Activated CD4-positive, alpha-beta T cell treated with anti-CD3 and anti-CD28 coated beads, Interleukin-2, amount 50 U/mL, for 16 hours (primary cell): Measurements from ENCODE around the gene GABARAPL1.

Experiments used
- DNase-seq: peaks from one replicate; pipeline ENCODE4 v3.0.0-alpha.2; 2020

The GABARAPL1 gene

DNA sequence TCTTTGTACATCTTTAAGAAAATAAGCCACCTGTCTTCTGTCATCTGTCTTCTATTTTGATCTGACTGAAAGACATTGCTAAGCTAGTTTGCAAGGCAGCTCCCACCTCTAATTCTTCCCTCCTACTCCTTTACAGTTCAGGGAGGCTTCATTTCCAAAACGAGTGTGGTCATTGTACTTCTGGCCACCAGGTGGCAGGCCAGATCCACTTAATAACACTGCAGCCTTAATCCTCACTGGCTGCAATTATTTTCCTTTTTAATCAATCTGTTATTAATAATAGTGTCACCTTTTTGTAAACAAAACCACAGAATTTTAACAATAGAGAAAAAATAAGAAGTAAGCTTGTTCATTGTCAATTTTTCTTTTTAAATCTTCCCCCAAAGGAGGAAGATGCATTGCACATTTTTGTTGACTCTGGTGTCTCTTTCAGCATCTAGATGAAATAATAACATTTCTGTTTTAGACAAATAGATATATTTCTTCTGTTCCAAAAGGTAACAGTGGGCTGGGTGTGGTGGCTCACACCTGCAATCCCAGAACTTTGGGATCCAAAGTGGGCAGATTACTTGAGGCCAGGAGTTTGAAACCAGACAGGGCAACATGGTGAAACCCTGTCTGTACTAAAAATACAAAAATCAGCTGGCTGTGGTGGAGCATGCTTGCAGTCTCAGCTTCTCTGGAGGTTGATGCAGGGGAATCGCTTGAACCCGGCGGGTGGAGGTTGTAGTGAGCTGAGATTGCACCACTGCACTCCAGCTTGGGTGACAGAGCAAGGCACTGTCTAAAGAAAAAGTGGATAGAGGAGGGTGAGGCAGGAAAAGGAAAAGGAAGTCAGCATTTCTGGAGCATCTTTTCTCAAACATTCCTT lies 23.3 kb downstream of the GABARAPL1 start:
- DNase-seq: peak; percentile 34

DNA sequence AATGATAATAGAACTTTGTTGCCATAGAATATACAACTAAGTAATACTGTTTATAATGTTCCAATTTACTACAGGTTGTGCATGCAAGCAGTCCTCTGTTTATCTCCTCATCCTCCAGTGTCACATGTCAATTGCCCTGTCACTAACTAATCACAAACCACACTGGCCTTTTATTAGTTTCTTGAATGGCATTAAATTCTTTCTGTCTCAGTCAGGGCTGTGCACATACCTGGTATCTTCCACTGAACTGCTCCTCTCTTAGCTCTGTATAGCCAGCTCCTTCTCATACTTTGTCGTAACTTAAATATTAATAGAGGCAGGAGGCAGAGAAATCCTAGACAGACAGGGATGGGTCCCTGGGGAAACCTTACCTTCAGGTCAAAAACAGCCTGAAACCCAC lies 24.0 kb downstream of the GABARAPL1 start:
- no peak for DNase-seq

DNA sequence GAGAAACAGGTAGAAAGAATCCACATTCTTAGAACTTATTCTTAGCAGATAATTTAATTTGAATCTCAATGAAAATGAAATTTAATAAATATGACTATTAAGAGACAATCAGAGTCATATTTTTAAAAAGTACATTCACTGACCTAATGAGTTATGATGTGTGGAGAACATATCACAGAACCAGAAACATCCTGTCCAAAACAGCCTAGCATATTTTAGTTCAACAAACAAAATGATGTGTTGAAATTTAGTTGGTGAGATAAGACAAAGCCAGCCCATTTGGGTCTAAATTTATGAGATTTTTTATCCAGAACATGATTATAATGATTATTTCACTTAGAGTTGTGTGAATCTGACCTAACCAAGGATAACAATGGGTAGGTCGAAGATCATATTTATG lies 25.8 kb downstream of the GABARAPL1 start:
- DNase-seq: no peak

DNA sequence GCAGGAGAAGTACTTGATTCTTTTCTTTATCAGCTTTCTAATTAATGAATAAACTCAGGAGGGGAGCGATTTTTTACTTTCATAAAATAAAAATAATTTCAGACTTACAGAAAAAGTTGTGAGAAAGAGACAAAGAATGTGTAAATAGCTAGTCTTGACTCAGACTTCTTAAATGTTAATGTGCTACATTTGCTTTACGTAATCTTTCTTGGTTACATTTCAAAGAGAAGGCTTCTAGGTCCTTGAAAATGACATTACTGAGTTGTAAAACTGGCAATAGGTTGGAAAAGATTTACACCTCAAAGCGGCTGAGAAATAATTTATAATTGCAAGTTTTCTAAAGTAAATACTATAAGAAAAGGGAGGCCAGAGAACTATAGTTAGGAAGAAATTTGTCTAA lies 28.6 kb downstream of the GABARAPL1 start:
- DNase-seq: no peak

DNA sequence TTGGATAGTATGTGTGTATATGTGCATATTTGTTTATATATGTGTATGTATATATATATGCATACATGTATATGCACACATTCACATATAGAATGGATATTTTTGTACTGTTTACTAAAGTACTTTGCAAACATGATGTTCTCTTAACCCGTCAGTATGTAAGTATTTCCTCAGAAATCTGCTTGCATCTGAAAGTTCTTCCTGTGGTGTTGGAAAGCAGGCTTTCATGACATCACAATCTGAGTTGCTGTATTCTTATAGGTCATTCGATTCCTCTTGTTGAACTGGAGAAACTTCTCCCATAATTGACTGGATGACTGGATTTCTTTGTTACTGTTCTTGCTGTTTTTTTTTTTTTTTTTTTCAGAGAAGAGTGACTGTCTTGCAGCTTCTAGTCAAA lies 29.1 kb downstream of the GABARAPL1 start:
- no peak for DNase-seq

DNA sequence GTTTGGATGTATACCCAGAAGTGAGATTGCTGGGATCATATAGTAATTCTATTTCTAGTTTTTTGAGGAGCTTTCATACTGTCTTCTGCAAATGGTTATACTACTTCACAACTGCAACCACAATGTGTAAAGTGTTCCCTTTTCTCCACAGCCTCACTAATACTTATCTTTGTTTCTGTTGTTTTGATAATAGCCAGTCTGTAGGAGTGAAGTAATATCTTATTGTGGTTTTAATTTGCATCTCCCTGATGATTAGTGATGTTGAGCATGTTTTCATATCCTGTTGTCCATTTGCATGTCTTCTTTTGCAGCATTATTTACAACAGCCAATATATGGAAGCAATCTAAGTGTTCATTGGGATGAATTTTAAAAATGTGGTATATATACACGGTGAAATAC lies 29.9 kb downstream of the GABARAPL1 start:
- no peak for DNase-seq

DNA sequence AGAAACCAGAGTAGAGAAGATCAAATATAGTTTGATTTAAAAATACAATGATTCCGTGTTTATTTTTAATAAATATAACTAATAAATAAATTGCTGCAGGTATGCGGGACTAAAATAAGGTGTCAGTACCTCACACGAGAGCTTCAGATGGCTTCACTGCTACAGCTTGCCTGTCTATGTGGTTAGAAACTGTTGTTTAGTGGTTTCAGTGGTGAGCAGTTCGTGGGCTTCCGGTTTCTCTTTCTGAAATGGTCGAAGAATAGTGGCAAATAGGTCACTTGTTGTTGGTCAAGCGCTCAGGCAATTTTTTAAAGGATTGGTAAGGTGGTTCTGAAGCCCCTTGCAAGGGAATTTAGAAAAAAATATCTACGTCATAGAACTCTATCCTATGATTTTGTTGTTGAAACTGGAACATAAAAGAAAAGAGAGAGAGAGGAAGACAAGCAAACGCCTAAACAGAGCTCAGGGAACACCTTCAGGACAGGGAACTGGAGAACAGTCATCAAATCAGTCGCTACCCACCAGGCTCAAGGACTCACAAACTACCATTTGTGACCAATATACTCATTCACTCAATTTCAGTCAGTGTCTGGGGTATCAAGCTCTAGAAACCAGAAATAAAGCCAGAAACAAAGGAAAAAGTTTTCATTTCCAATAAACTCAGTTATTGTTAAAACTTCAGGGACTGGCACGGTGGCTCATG lies 31.3 kb downstream of the GABARAPL1 start:
- peak; percentile 43 for DNase-seq

DNA sequence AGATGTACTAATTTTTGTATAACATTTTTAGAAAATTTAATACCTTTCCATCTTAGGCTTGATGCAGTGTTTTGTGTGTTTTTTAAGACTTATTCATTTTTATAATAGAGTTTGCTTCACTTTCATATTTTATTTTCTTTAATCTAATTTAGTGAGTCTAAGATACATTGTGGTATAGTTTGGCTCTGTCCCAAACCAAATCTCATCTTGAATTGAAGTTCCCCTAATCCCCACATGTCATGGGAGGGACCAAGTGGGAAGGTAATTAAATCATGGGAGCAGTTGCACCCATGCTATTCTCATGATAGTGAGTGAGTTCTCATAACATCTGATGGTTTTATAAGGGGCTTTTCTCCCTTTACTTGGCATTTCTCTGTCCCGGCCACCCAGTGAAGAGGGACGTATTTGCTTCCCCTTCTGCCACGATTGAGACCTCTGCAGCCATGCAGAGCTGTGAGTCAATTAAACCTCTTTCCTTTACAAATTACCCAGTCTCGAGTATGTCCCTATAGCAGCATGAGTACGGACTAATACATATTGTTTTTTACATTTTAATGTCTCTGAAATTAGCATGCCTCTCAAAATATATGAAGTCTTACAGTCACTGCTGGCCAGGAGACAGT lies 34.9 kb downstream of the GABARAPL1 start:
- DNase-seq: no peak

DNA sequence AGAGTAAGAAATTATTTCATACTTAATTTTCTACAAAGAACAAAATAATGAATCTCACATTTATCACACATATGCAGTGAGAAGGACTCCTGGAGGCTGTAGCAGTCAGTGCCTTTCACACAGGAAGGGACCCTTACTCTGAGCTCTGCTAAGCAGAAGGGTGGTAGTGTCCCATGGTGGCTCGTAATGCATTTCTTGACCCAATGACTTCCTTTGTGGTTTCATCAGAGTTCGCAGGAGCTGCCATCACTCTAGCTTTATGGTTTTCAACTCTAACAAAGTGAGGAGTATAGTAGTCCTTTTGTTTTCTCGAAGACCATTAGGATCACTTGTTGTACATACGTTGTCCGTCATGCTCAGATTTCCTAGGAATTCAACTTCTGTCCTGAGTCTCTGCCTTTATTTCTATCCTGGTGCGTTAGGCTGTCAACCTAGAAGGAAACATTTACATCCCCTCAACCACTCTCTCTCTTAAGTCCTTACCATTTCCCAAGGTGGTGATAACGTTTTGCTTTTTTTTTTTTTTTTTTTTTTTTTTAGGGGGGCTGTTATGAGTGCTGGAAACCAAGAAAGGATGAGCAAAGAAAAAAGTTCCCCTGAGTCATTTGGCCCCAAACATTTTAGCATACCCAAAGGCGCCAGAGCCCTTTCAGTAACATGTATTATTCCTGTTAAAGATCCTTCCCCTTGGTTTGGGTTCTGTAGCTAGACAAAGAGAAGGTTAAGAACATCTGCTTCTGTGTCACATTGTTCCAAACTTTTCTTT lies 37.2 kb downstream of the GABARAPL1 start:
- peak; percentile 24 for DNase-seq

DNA sequence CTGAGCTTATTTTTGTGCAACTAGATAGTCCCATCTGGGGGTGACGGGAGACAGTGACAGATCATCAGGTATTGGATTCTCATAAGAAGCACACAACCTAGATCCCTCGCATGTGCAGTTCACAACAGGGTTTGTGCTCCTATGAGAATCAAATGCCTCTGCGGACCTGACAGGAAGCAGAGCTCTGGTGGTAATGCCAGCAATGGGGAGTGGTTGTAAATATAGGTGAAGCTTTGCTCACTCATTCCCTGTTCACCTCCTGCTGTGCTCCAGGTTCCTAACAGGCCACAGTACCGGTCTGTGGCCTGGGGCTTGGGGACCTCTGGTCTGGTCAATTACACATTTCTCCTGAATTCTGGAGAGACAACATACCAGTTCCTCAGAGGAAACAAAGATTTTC lies 39.0 kb downstream of the GABARAPL1 start:
- DNase-seq: no peak

DNA sequence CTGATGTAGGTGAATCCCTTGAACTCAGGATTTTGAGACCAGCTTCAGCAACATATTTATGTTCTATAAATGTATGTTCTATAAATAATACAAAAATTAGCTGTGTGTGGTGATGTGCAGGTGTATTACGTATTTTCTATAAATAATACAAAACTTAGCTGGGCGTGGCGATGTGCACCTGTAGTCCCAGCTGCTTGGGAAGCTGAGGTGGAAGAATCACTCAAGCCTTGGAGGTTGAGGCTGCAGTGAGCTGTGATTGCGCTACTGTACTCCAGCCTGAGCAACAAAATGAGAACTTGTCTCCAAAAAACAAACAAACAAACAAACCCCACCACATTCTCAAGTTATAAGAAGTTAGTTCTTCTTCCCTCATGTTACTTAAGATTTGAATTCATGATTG lies 39.5 kb downstream of the GABARAPL1 start:
- no peak for DNase-seq

DNA sequence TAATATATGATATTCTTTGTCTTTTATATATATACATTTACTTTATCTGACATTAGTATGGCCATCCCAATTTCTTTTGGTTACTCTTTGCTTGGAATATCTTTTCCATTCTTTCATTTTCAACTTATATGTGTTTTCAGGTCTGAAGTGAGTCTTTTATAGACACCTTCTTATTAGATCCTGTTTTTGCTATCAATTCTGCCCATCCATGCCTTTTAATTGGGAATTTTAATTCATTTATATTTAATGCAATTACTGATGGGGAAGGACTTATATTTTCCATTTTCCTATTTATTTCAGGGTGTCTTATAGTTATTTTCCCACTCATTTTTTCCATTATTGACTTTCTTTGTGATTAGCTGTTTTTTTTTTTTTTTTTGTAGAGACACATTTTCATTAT lies 43.4 kb downstream of the GABARAPL1 start:
- no peak for DNase-seq

DNA sequence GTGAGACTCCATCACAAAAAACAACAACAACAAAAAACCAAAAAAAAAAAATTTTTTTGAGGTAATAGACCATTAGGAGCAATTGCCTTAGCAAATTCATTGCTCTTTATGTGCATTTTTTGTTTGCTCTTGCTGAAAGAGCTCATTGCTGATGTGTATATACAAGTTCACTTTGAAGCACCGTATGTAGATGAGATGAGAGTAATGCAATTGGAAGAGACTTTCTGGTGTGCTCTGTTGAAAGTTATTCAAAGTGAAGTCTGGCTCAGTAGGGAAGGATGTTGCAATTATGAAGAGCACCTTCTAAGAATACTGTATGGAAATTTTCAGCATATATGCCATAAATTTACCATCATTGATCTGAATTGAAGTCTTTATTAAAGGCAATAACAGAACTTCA lies 48.2 kb downstream of the GABARAPL1 start:
- DNase-seq: no peak

DNA sequence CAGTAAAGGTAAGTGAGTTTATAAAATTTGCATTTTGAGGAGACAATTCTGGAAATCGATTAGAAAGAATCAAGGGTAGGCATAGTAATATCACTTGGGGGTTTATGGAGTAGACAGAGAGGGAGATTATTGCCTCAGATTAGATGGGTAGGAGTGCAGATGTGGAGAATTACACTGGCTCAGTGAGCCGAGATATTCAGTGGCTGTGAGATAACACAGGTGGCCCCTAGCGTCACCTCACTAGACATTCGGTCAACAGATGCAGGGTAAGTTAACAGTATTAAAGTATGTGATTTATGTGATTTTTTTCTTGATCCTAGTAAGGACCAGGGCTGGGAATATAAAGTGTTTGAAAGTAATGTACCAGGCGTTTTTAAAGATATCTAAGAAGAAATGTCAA lies 55.4 kb downstream of the GABARAPL1 start:
- no peak for DNase-seq

DNA sequence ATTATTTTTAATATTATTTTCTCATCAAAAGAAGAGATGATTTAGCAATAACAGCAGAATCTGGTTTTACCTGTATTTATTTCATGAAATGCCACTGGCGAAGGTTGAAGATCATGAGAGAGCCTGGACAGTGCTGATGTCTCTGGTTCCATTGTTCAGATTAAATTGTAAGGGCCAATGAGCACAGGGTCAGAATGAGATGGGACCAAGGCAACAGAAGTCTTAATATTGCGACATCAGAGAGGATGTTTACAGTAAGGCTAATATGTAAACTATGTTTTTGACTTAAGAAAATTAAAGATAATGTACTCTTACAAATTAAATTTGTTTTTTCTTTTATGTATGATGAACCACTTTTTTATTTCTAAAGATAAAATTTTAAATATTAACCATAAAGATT lies 59.8 kb downstream of the GABARAPL1 start:
- no peak for DNase-seq
